WI38 (cell line): ENCODE data around the gene SNX15.

Experiments
- H3K4me3 ChIP-seq: 2 replicates; pipeline ENCODE4 v1.5.1; 2011; ENCODE audit warnings: low read depth, mild to moderate bottlenecking, control low read depth, low read length
- TF ChIP-seq, protein P1 (sequence below): IDR thresholded peaks from 2 replicates; pipeline ENCODE4 v1.5.1; 2012; ENCODE audit warnings: low read depth, mild to moderate bottlenecking, control low read depth, low read length

The SNX15 gene

DNA sequence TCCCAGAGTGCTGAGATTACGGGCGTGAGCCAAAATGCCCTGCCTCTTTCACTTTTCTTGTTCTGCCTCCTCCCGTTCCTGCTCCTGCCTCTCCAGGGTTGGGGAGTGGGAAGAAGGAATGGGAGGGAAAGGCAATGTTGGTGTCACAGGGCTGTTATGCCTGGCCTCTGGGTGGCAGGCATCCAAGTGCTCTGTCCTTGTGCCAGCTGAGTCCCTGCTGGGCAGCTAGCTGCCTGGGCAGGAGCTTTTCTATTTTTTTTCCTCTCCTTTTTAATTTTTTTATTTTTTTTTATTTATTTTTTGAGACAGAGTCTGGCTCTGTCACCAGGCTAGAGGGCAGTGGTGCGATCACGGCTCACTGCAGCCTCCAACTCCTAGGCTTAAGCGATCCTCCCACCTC lies 9.7 kb downstream of the SNX15 start:
- TF ChIP-seq, protein P1, sequence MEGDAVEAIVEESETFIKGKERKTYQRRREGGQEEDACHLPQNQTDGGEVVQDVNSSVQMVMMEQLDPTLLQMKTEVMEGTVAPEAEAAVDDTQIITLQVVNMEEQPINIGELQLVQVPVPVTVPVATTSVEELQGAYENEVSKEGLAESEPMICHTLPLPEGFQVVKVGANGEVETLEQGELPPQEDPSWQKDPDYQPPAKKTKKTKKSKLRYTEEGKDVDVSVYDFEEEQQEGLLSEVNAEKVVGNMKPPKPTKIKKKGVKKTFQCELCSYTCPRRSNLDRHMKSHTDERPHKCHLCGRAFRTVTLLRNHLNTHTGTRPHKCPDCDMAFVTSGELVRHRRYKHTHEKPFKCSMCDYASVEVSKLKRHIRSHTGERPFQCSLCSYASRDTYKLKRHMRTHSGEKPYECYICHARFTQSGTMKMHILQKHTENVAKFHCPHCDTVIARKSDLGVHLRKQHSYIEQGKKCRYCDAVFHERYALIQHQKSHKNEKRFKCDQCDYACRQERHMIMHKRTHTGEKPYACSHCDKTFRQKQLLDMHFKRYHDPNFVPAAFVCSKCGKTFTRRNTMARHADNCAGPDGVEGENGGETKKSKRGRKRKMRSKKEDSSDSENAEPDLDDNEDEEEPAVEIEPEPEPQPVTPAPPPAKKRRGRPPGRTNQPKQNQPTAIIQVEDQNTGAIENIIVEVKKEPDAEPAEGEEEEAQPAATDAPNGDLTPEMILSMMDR, result no peak
- H3K4me3 ChIP-seq, result no peak overlapping the region

DNA sequence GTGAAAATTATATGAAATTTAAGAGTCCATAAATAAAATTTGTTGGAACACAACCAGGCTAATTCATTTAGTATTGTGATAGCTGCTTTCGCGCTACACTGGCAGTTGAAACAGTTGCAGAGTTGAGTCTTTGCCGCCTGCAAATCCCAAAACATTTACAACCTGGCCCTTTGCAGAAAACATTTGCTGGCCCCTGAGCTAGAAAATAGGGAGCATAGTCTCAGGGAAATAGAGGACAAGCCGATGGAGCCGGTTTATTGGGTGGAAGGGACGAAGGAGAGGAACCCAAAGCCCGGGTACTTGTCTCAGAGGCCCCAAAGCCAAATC lies 13.2 kb downstream of the SNX15 start:
- H3K4me3 ChIP-seq, result peak overlapping the region; percentile 74
- TF ChIP-seq, protein P1, result no peak

DNA sequence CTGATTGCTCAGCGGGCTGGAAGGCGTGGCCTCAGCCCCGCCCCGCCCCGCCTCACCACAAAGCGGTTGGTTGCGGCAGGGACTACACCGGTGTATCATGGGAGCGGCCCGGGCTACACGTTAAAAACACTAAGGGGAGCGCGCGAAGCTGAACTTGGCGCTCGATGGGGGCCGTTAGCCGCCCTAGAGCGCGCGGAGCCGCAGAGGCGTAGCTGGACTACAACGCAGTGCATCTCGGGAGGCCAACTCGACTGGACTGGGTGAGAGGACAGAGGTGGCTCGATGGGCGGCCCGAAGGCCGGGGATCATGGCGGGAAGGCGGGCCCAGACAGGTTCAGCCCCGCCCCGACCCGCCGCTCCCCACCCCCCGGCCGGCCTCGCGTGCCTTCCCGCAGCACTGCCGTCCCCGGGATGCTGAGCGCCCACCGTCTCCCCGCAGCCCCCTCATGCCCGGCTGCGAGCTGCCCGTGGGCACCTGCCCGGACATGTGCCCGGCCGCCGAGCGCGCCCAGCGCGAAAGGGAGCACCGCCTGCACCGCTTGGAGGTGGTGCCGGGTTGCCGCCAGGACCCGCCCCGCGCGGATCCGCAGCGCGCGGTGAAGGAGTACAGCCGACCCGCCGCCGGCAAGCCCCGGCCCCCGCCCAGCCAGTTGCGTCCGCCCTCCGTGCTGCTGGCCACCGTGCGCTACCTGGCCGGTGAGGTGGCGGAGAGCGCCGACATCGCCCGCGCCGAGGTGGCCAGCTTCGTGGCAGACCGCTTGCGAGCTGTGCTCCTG lies 13.8 kb downstream of the SNX15 start, which contains the start of gene SAC3D1:
TSS of gene SAC3D1 (plus strand) at position 364 of the 776 bp plus-strand sequence. CDS start at position 447, 83 bp downstream.
- H3K4me3 ChIP-seq, result peak within 1 kb of the TSS; percentile 74
- TF ChIP-seq, protein P1, result no peak

DNA sequence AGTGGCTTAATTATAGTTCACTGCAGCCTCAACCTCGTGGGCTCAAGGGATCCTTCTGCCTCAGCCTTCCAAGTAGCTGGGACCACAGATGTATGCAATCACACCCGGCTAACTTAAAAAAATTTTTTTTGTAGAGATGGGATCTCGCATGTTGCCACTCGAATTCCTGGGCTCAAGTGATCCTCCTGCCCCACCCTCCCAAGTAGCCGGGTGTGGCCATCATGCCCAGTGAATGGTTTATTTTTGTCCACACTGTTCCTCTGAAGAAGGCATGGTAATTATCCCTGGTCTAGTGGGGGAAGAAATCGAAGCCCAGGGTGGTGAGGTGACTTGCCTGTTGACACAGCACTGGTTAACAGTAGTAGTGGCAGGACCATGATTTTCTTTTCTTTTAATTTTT lies 15.7 kb downstream of the SNX15 start:
- TF ChIP-seq, protein P1, result no peak
- H3K4me3 ChIP-seq, result no peak overlapping the region

DNA sequence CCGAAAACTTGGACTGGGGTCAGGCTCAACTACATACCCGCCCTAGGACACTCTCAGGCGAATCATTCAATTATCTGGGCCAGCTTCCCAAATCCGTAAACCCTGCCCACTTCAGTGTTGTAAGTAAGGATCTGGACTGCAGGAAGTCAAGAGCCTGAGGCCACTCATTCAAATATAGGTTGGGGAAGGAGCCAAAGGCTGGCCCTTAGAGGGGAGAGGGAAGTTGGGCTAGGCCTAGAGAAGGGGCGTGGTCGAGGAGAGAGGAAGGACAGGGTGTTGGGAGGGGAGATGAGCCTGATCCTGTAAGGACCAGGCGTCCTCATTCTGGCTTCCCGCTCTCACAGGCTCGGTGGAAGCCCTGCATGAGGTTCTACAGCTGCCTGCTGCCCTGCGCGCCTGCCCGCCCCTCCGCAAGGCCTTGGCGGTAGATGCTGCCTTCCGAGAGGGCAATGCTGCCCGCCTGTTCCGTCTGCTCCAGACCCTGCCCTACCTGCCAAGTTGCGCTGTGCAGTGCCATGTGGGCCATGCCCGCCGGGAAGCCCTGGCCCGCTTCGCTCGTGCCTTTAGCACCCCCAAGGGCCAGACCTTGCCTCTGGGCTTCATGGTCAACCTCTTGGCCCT lies 16.8 kb downstream of the SNX15 start:
- TF ChIP-seq, protein P1, result no peak
- H3K4me3 ChIP-seq, result no peak overlapping the region

DNA sequence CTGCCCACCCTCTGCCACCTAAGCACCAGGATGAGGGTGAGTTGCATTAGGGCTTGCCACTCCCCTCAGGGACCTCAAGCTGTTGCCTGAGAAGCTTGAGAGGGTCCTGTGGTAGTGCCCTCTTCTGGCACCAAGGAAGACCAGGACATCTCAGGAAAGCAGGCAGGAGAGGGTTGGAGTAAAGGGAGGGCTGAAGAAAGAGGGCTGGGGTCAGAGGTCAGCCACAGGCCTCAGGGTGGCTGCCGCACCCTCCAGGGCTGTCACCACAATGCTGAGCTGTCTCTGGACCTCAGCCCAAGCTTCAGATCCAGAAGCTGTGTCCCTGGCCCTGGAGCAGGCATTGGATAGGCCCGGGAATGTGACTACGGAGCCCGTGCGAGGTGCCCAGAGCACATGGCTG lies 17.8 kb downstream of the SNX15 start:
- no peak overlapping the region for H3K4me3 ChIP-seq
- TF ChIP-seq, protein P1, result no peak

DNA sequence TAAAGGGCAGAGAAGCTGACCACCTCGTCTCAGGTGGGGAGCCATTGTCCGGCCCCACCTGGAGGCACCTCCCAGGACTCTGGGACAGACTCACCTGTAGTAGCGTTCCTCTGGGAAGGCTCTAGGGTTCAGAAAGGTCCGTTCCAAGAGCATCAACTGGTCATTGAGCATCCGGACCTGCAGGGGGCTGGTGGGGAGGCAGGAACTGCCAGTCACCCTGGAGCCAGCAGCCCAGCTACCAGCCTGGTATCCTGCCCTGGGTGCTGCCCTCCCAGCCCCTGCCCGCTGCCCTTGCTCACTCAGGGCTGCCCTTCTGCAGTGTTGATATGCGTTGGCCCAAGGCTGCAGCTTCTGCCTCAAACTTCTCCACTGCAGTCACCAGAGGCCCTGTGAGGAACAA lies 18.5 kb downstream of the SNX15 start:
- no peak overlapping the region for H3K4me3 ChIP-seq
- TF ChIP-seq, protein P1, result no peak
